Anterior cingulate cortex (tissue), 58 donors: ENCODE measurements around the gene TIMM10B.

Experiments
- DNase-seq, 58 donors: peaks; one replicate each; lab custom pipeline; 2025; lab: John Stamatoyannopoulos, UW

The TIMM10B gene

DNA sequence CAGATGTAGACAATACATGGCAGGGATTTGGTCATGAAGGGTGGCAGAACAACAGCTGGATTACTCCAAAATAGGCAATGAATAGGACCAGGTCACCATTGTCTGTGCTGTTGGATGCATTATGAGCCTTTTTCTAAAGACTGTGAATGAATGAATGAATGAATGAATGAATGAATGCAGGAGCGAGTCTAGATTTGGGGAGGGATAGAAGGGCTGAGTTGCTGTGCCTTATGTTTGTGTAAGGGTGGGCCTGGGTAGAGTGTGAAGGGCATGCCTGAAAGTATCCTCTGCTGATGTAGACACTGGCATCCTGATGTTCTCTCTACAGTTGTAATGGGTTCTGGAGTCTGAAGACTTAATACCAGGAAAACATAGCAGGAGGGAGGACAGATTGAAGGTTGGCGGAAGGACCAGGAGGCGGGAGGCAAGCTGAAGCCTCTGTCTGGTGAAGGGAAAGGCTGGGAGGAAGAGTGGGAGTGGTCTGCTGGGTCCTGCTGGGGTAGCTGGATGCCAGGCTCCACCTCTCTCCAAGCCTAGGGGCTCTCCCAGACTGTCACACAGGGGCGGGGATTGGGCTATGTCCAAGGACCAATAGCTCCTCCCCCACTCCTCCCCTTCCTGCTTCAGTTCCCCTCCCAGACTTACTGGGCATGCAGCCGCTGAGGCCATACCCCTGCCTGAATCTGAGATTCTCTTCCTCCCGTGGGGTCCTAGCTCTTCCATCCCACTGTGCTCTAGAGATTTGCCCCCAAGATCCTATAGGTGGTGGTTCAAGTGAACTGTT, 12.4 kb upstream of the TIMM10B start:
- peak in 54 of 58 donors; percentile 7 to 91 (median 70) for DNase-seq

DNA sequence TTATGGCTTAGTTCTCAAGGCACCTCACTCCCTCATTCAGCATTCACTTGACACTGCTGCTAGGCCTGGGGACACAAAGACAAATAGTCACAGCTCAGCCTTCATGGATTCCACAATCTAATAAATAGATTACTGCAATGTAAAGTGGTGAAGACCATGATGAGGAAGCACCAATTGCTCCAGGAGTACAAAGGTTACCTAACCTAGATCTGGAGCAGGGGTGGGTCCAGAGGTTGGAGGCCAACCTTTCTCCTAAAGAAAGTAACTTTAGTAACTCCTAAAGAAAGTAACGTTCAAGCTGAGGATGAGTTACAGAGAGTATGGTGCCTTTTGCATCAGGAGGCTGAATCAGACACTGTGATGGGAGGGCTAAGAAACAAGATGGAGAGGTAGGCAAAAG, 11.7 kb upstream of the TIMM10B start:
- no peak for DNase-seq

DNA sequence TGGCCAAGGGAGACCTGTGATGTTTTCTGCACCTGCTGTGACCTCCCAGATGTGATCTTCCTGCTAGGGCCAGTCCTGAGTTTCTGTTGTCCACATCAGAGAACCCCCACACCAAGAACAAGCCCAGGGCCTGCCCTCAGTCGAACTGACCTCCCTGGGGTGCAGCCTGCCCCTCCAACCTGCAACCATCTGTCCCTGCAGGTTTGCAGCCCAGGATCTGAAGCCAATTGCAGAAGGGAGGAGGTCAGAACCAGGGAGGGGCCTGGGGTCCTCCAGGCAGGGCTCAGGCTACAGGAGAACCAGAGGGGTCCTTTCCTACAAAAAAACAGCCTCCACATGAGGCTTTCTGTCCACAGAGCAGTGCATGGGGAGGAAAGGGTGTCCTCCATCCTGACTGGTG, 8.4 kb upstream of the TIMM10B start:
- peak in 2 of 58 donors; percentile 2 to 6 for DNase-seq

DNA sequence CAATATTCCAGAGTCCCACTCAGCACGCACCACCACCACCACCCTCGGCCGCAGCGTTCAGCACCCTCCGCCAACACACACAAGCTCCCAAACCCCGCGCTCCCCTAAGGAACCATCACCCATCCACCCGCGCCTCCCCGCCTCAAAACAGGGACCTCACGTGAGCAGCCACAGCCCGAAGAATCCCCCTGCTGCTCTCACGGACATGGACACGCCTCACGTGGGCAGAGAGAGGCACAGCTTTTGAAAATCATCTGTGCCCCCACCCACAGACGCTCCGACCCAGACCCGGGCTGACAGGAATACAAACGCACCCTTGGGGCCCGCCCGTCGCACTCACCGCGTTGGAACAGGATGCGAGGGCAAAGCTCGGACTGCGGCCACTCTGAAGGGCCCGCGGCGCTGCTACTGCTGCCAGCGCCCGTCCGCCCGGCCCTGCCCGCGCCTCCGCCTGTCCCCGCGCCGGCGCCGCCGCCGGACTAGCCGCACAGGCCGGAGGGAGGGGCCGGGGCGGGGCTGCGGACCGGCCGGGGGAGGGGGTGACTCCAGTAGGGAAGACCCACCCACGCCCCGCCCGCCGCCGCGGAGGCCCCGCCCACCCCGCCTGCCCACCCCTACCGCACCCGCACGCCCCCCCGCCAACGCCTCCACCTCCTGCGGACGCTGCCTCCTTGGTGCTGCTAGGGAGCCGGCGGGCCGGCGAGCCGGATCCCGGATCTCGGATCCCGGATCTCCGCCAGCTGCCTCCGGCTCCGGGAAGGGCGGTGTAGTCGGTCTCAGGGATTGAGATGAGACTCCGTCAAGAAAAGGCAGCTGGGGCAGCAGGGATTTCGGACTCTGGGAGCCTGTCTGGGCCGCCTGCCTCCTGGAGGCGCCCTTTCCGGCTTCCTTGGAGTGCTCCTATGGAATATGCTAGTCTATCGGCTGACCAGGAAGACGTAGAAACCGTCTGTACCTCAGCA, 7.6 kb upstream of the TIMM10B start, which contains the start of gene TRIM3:
Gene TRIM3 (minus strand): TSS at position 491 of the 962 bp plus-strand sequence. CDS start 8,246 bp downstream, outside the sequence.
- peak in 57 of 58 donors; percentile 40 to 97 (median 88) for DNase-seq

DNA sequence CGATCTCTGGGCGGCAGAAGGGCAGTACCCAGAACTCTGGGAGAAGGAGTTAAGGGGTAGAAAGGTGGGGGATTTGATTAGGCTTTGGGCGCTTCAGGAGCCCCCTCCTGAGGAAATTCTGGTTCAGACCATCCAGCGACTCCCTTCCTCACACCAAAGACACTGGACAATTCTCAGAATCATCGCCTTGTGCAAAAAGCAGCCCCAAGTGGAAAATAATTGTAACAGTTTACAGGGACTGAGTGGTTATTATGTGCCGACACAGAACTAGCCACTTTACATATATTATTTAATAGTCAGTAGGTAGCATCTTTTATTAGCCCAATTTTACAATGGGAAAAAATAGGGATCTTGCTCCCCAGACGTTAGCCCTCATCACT, 6.9 kb upstream of the TIMM10B start:
- DNase-seq = no peak

DNA sequence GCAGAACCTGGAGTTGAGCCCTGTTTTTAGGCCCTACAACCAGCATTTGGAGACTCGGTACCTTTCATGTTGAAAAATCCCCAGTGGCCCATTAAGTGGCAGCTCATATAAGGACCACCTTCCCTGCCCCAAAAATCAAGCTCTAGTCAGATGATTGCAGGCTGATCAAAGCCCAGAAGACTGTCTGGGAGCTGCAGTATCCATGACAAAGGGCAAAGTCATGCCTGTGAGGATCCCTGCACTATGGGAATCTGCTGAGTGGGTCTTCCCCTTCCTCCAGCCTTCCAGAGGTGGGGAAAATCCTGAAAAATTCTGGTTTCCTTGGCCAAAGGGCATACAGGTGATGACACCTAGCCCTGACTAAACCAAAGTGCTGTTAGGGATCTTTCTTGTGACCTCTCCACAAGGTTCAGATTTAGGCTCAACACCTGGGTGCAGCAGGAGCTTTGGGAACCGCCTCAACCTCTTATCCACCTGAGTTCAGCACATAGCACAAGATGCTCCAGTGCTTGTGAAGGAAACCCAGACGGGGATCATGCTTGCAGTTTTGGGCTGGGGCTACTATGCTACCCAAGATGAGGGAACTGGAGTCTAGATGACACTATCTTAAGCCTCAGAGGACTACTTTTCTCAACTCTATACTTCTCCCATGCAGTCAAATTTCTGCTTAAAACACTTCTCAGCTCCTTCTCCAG, 6.3 kb upstream of the TIMM10B start:
- no peak for DNase-seq

DNA sequence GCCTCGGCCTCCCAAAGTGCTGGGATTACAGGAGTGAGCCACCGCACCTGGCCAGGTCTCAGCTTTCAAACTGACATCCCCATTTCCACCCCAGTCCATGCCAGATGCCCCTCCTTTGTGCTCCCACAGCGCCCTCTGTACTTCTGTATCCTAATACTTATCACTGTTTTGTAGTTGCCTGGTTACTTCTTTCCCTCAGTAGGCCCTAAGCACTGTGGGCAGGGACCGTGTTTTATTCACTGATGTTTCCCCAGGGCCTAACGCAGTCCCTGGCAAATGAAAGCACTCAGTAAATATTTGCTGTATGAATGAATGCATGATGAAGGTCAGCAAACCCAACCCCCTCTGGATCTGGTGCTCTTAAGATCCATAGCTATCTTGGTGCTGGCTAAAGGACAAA, 5.4 kb upstream of the TIMM10B start:
- no peak for DNase-seq

- peak in 1 of 58 donors; percentile 6 for DNase-seq
Measured at GRCh38 chr11:6476571-6476970, 4.7 kb upstream of the TIMM10B start.

DNA sequence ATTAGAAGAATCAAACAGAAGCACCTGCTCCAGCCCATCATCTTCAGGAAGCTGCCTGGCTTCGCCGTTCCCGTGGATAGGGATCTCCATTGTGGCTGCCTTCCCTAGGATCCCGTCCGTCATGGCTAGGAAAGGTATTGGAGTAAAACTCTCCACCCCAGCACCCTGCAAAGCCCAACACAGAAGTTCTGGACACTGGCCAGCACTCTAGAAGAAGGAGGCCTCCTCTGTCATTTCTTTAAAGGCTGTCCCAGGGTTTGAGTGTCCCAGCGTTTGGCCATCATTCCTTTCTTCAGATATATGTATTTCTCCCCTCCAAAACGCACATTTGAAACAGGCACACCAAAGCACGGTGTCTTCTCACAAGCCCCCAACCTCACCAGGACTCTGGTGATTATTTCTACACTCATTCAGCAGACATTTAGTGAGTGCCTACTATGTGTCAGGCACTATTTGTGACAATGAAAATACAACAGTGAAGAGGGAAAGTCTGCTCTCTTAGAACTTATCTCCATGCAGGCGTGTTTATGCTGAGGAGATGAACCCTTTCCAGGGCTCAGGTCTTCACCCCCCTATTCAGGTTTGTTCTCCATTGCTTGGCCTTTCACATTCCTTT, 894 bp upstream of the TIMM10B start:
- DNase-seq = no peak

DNA sequence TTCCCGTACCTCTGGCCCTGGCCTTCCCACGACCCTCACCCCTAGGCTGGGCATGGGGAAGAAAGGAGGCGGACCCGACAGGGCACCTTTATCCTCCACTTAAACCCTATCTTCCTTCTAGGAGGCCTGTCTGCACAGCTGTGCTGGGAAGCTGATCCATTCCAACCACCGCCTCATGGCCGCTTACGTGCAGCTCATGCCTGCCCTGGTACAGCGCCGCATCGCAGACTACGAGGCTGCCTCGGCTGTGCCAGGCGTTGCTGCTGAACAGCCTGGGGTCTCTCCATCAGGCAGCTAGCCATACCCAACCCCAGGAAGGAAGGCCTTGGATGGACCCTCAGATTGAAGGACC, 599 bp downstream of the TIMM10B start:
- no peak for DNase-seq

GRCh38 chr11:6482441-6482840, 1.1 kb downstream of the TIMM10B start:
- no peak for DNase-seq

DNA sequence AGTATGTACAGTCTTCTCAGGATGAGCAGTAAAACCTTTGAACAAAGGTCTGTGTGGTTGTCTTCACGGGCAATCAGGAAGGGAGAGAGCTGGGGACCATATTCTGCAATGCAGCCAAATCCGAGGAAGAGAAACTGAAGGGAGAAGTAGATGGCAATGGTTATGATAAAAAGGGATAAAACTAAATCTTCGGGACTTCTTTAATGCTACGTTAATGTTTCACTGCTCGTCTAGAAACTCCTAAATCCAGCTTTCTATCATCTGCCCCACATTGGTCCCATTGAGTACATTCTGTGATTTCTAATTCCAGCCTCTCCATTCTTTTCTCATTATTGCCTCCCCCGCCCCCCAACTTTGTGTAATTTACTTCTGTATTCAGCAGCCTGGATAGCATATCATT, 1.7 kb downstream of the TIMM10B start:
- no peak for DNase-seq

DNA sequence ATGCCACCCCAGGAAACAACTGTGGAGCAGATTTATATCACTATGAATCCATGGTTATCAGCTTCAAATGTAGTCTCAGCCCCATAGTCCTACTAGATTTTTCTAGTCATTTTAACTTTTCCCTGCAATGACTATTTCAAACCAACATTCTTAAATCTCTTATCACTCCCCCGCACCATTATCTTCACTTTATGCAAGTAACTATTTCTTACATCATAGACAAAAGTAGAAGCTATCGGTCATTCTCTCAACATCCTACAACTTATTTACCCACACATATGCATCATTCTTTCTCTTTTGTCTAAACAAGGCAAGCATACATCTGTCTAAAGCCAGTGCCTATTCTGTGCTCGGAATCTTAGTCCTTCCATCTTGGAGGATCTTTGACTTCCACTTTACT, 4.4 kb downstream of the TIMM10B start:
- no peak for DNase-seq

- no peak for DNase-seq
Measured at GRCh38 chr11:6486256-6486655, 5.0 kb downstream of the TIMM10B start.

DNA sequence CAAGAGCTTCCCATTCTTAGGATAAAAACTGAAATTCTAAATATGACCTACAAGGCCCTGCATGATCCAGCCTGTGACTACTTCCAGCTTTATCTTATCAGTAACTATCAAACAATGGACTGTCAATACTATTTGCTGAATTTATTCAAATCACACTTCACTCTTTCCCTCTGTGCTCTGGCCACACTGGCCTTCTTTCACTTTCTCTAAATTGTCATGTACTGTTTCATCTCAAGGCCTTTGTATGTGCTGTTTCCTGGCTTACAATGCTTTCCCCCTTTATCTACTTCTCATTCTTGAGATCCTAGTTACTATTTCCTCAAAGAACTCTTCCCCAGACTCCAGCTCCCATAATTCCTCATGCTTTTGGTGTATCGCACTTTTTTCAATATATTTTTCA, 5.6 kb downstream of the TIMM10B start:
- no peak for DNase-seq

- no peak for DNase-seq
Measured at GRCh38 chr11:6488342-6488741, 7.0 kb downstream of the TIMM10B start.

DNA sequence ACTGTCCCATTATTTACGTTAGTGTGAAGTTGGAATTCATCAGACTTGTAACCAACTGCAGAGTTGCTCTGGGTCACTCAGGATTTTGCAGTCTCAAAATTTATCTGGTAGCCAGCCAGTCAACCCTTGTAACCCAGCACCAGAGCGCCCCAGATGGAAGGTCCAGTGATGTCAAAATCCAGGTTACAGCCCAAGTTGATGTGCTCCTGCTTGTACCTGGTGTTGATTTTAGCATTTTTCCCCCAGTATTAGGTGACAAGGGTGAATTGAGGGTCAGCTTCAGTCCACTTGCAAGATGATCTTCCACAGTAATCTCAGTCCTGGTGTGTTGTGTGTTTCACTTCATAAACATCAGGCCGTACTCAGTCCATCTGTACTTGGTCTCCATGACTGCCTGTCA, 7.5 kb downstream of the TIMM10B start:
- DNase-seq = no peak

- DNase-seq = no peak
Measured at GRCh38 chr11:6489306-6489705, 8.0 kb downstream of the TIMM10B start.

GRCh38 chr11:6497069-6497839, 16.0 kb downstream of the TIMM10B start, which contains the start of gene DNHD1:
DNHD1 (plus strand) TSS chr11:6497280; CDS start chr11:6498216, 936 bp downstream.
- peak in 2 of 58 donors; percentile 5 to 20 for DNase-seq
